BLaER1 (cell line): ENCODE data around the gene GULP1.

Experiments
- H3K27ac ChIP-seq: shearing (Covaris generic); formaldehyde crosslinking; 2 replicates; pipeline ENCODE4 v1.8.1; 2022
- H3K27me3 ChIP-seq: shearing (Covaris generic); formaldehyde crosslinking; 2 replicates; pipeline ENCODE4 v1.8.1; 2022
- H3K36me3 ChIP-seq: shearing (Covaris generic); formaldehyde crosslinking; 2 replicates; pipeline ENCODE4 v1.8.1; 2022
- H3K4me1 ChIP-seq: shearing (Covaris generic); formaldehyde crosslinking; 2 replicates; pipeline ENCODE4 v1.8.1; 2022
- H3K4me2 ChIP-seq: shearing (Covaris generic); formaldehyde crosslinking; 2 replicates; pipeline ENCODE4 v1.8.1; 2022
- H3K4me3 ChIP-seq: shearing (Covaris generic); formaldehyde crosslinking; 2 replicates; pipeline ENCODE4 v1.8.1; 2022
- H3K9ac ChIP-seq: shearing (Covaris generic); formaldehyde crosslinking; 2 replicates; pipeline ENCODE4 v1.8.1; 2022
- H3K9me3 ChIP-seq: shearing (Covaris generic); formaldehyde crosslinking; 2 replicates; pipeline ENCODE4 v1.8.1; 2022
- H4K20me1 ChIP-seq: shearing (Covaris generic); formaldehyde crosslinking; 2 replicates; pipeline ENCODE4 v1.8.1; 2022
- Cebpa-rat ChIP-seq: shearing (Covaris generic); IDR thresholded peaks from 2 replicates; pipeline ENCODE4 v1.8.1; 2022

GULP1 gene

GRCh38 chr2:188322569-188323551, 31.2 kb downstream of the GULP1 start:
- no peaks in the 10 kb centered on the region for H3K36me3 ChIP-seq

GRCh38 chr2:188324067-188324466, 32.4 kb downstream of the GULP1 start:
- no peak overlapping the region for H3K4me3 ChIP-seq
- H3K27me3 ChIP-seq = no peaks in the 10 kb centered on the region
- H3K9ac ChIP-seq = no peak overlapping the region
- no peaks in the 10 kb centered on the region for H3K4me1 ChIP-seq
- no peaks in the 10 kb centered on the region for H3K36me3 ChIP-seq
- H3K9me3 ChIP-seq = no peaks in the 10 kb centered on the region
- H3K4me2 ChIP-seq = no peak overlapping the region
- no peak overlapping the region for H3K27ac ChIP-seq
- no peak for TF ChIP-seq Cebpa-rat
- no peaks in the 10 kb centered on the region for H4K20me1 ChIP-seq

More at GRCh38 chr2:188322569-188323551, 31.2 kb downstream of the GULP1 start:
- no peak overlapping the region for H3K4me2 ChIP-seq
- H3K4me3 ChIP-seq = no peak overlapping the region
- H3K4me1 ChIP-seq = no peaks in the 10 kb centered on the region
- no peaks in the 10 kb centered on the region for H4K20me1 ChIP-seq
- H3K9me3 ChIP-seq = no peaks in the 10 kb centered on the region
- no peak overlapping the region for H3K27ac ChIP-seq
- TF ChIP-seq Cebpa-rat = no peak
- no peak overlapping the region for H3K9ac ChIP-seq
- no peaks in the 10 kb centered on the region for H3K27me3 ChIP-seq

GRCh38 chr2:188326290-188326668, 34.6 kb downstream of the GULP1 start:
- Histone ChIP-seq H3K27ac (no peak overlapping the region), H4K20me1 (no peaks in the 10 kb centered on the region), H3K27me3 (no peaks in the 10 kb centered on the region), H3K36me3 (no peaks in the 10 kb centered on the region), H3K9me3 (no peaks in the 10 kb centered on the region), H3K9ac (no peak overlapping the region), H3K4me1 (no peaks in the 10 kb centered on the region), H3K4me2 (no peak overlapping the region), H3K4me3 (no peak overlapping the region)
- no peak for TF ChIP-seq Cebpa-rat

- H4K20me1 ChIP-seq = no peaks in the 10 kb centered on the region
- no peak overlapping the region for H3K9ac ChIP-seq
- no peaks in the 10 kb centered on the region for H3K4me1 ChIP-seq
- no peaks in the 10 kb centered on the region for H3K9me3 ChIP-seq
- H3K4me3 ChIP-seq = no peak overlapping the region
- H3K4me2 ChIP-seq = no peak overlapping the region
- TF ChIP-seq Cebpa-rat = no peak
- H3K27me3 ChIP-seq = no peaks in the 10 kb centered on the region
- H3K27ac ChIP-seq = no peak overlapping the region
- H3K36me3 ChIP-seq = no peaks in the 10 kb centered on the region
These were observed 35.1 kb downstream of the GULP1 start for GRCh38 chr2:188326669-188327301.

- Histone ChIP-seq H3K9me3 (no peaks in the 10 kb centered on the region), H3K4me1 (no peaks in the 10 kb centered on the region), H3K4me3 (no peak overlapping the region), H3K36me3 (no peaks in the 10 kb centered on the region), H3K9ac (no peak overlapping the region), H3K4me2 (no peak overlapping the region), H3K27ac (no peak overlapping the region), H4K20me1 (no peaks in the 10 kb centered on the region), H3K27me3 (no peaks in the 10 kb centered on the region)
- TF ChIP-seq Cebpa-rat = no peak
These were observed 36.0 kb downstream of the GULP1 start for GRCh38 chr2:188327518-188328213.

- no peaks in the 10 kb centered on the region for H3K36me3 ChIP-seq
- no peak overlapping the region for H3K4me3 ChIP-seq
- no peaks in the 10 kb centered on the region for H4K20me1 ChIP-seq
- TF ChIP-seq Cebpa-rat = no peak
- H3K4me1 ChIP-seq = no peaks in the 10 kb centered on the region
- H3K27me3 ChIP-seq = no peaks in the 10 kb centered on the region
- no peak overlapping the region for H3K9ac ChIP-seq
- no peak overlapping the region for H3K27ac ChIP-seq
- H3K9me3 ChIP-seq = no peaks in the 10 kb centered on the region
- no peak overlapping the region for H3K4me2 ChIP-seq
These were observed 36.7 kb downstream of the GULP1 start for GRCh38 chr2:188328419-188328818.

- H3K4me3 ChIP-seq = no peak overlapping the region
- H3K9ac ChIP-seq = no peak overlapping the region
- no peaks in the 10 kb centered on the region for H3K27me3 ChIP-seq
- H3K9me3 ChIP-seq = no peaks in the 10 kb centered on the region
- no peaks in the 10 kb centered on the region for H3K4me1 ChIP-seq
- no peaks in the 10 kb centered on the region for H4K20me1 ChIP-seq
- H3K27ac ChIP-seq = no peak overlapping the region
- no peak for TF ChIP-seq Cebpa-rat
- H3K36me3 ChIP-seq = no peaks in the 10 kb centered on the region
- no peak overlapping the region for H3K4me2 ChIP-seq
These were observed 38.8 kb downstream of the GULP1 start for GRCh38 chr2:188330316-188331053.

GRCh38 chr2:188332619-188333018, 40.9 kb downstream of the GULP1 start:
- no peaks in the 10 kb centered on the region for H3K9me3 ChIP-seq
- no peak overlapping the region for H3K4me3 ChIP-seq
- no peaks in the 10 kb centered on the region for H3K36me3 ChIP-seq
- no peak overlapping the region for H3K9ac ChIP-seq
- no peaks in the 10 kb centered on the region for H3K4me1 ChIP-seq
- no peaks in the 10 kb centered on the region for H4K20me1 ChIP-seq
- no peak for TF ChIP-seq Cebpa-rat
- no peaks in the 10 kb centered on the region for H3K27me3 ChIP-seq
- H3K4me2 ChIP-seq = no peak overlapping the region
- H3K27ac ChIP-seq = no peak overlapping the region

GRCh38 chr2:188333751-188334524, 42.3 kb downstream of the GULP1 start:
- Histone ChIP-seq H3K36me3 (no peaks in the 10 kb centered on the region), H3K9ac (no peak overlapping the region), H3K27me3 (no peaks in the 10 kb centered on the region), H3K4me1 (no peaks in the 10 kb centered on the region), H3K4me2 (no peak overlapping the region), H3K27ac (no peak overlapping the region), H3K4me3 (no peak overlapping the region), H3K9me3 (no peaks in the 10 kb centered on the region), H4K20me1 (no peaks in the 10 kb centered on the region)
- no peak for TF ChIP-seq Cebpa-rat
